GM18858 (cell line): Measurements from ENCODE around the gene CSNK1G3.
A peak's percentile ranks its signal among the peaks of the same experiment; 100 is the strongest.

Experiments
- ATAC-seq: cut with Tn5 transposase; IDR thresholded peaks from one replicate; pipeline ENCODE4 v1.9.1; 2021; ENCODE audit not compliant: unreplicated experiment

Gene CSNK1G3

GRCh38 chr5:123512611-123513461, 859 bp downstream of the CSNK1G3 start:
- peak; percentile 21 for ATAC-seq

GRCh38 chr5:123514615-123515355, 2.8 kb downstream of the CSNK1G3 start:
- no peak for ATAC-seq

GRCh38 chr5:123515904-123516303, 3.9 kb downstream of the CSNK1G3 start:
- ATAC-seq, result no peak

GRCh38 chr5:123517476-123517875, 5.5 kb downstream of the CSNK1G3 start:
- ATAC-seq, result no peak

- ATAC-seq, result peak; percentile 27
Measured at GRCh38 chr5:123518111-123518510, 6.1 kb downstream of the CSNK1G3 start.

GRCh38 chr5:123520677-123521247, 8.8 kb downstream of the CSNK1G3 start:
- peak; percentile 79 for ATAC-seq

GRCh38 chr5:123524146-123524545, 12.2 kb downstream of the CSNK1G3 start:
- no peak for ATAC-seq

- no peak for ATAC-seq
Measured at GRCh38 chr5:123527190-123527589, 15.2 kb downstream of the CSNK1G3 start.

- ATAC-seq, result no peak
Measured at GRCh38 chr5:123528065-123528464, 16.1 kb downstream of the CSNK1G3 start.

- ATAC-seq, result no peak
Measured at GRCh38 chr5:123528878-123529277, 16.9 kb downstream of the CSNK1G3 start.

GRCh38 chr5:123530728-123531127, 18.8 kb downstream of the CSNK1G3 start:
- ATAC-seq, result no peak

GRCh38 chr5:123535648-123536047, 23.7 kb downstream of the CSNK1G3 start:
- ATAC-seq, result no peak

GRCh38 chr5:123537256-123537655, 25.3 kb downstream of the CSNK1G3 start:
- no peak for ATAC-seq

GRCh38 chr5:123537845-123538244, 25.9 kb downstream of the CSNK1G3 start:
- no peak for ATAC-seq

- ATAC-seq, result no peak
Measured at GRCh38 chr5:123538670-123539459, 26.9 kb downstream of the CSNK1G3 start.

GRCh38 chr5:123540534-123540933, 28.6 kb downstream of the CSNK1G3 start:
- no peak for ATAC-seq

GRCh38 chr5:123543438-123543837, 31.5 kb downstream of the CSNK1G3 start:
- ATAC-seq, result no peak

GRCh38 chr5:123545506-123545905, 33.5 kb downstream of the CSNK1G3 start:
- no peak for ATAC-seq

- no peak for ATAC-seq
Measured at GRCh38 chr5:123546657-123547056, 34.7 kb downstream of the CSNK1G3 start.

- peak; percentile 99 for ATAC-seq
Measured at GRCh38 chr5:123549256-123549904, 37.4 kb downstream of the CSNK1G3 start.

- no peak for ATAC-seq
Measured at GRCh38 chr5:123554601-123555000, 42.6 kb downstream of the CSNK1G3 start.
